Activated CD4-positive, alpha-beta T cell treated with anti-CD3 and anti-CD28 coated beads, Interleukin-2, amount 50 U/mL, for 4 hours (primary cell): ENCODE data around the gene SETD2.
A peak's percentile ranks its signal among the peaks of the same experiment; 100 is the strongest.
"Not testable (repeated sequence)": the region's sequence is repeated elsewhere in the genome, so short reads cannot be mapped to it uniquely, and the experiment has no call there.

ENCODE experiments used
- DNase-seq, 2 experiments: peaks; one replicate each; pipeline ENCODE4 v3.0.0-alpha.2; 2020

The SETD2 gene

DNA sequence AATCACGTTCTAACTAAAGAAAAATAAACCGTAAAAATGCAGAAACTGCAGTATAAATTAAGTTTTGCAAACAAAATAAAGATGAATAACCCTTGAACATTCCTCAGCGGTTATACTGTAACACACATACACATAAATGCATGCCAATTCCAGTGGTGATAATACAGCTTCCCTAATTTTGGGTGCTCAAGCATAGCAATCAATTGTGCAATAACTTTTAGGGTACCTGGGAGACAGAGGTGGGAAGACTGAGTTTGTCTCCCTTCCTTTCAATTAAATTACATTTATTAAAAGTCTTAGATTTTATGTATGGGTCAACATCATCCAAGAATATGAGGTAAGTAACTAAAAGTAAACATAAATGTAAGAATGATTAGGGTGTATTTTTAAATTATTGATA lies 71.8 kb downstream of the SETD2 start:
- DNase-seq: no peak

DNA sequence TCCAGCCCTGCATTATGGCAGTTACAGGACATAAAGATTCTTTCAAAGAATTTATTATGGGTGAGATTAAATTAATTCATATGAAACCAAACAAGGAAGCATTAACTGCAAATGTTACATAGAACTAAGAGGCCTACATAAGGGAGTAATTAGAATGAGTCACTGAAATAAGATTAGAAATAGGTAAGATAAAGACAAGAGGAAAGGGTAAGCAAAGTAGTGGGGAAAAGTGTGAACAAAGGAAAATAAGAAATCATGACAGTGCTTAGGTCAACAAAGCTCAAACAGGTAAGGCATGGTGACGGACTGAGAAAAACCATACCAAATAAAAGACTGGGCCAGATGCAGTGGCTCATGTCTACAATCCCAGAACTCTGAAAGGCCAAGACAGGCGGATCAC lies 74.3 kb downstream of the SETD2 start:
- no peak for DNase-seq

DNA sequence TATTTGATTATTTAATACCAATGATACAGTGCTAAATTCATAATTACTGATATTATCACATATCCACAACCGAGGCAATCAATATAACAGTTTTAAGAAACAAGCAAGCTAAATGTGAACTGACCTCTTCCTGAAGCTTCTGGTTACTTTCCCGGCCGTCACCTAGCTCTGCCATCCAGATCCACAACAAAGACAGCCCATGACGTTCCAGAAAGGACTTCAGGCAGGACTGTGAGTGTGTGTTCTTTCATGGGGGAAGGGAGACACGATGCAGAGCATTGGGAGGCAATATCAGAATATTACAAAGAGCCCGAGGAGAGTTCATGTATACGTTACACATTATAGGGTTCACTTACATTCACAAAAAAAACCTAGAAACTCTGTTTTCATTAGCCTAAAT lies 77.8 kb downstream of the SETD2 start:
- DNase-seq: no peak

DNA sequence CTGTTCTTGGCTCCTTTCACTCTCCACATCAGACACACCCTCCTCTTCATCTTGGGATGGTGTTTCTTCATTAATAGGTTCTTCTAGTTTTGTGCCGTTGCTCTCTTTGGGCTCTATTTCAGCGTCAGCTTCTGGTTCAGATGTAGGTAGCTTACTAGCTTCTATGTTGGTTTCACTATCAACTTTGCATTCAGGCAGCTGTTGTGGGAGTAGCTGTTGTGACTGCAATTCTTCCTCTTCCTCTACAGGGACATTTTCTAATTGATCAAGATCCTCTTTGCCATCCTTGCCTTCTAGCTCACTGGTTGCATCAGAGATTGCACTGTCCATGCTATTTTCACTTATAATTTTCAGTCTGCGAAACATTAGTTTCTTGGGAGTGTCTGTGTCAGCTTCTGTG lies 80.1 kb downstream of the SETD2 start:
- no peak for DNase-seq

DNA sequence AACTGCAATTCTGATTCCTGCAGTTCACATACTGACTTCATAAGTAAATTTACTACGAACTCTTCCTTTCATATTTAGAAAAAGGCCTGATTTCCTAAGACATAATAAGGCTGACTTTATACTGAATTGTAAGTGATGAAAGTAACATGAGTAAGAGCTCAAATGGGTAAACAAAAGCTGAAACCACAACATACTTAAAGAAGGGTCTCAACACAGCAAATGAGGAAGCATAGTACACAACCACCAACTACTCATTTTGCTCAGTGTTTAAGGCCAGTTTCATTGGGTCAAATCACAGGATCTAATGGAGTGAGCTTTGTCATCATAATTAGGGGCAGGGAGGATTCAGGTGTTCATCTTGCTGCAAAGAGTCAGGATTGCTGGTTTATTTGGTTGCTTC lies 81.4 kb downstream of the SETD2 start:
- DNase-seq: no peak

DNA sequence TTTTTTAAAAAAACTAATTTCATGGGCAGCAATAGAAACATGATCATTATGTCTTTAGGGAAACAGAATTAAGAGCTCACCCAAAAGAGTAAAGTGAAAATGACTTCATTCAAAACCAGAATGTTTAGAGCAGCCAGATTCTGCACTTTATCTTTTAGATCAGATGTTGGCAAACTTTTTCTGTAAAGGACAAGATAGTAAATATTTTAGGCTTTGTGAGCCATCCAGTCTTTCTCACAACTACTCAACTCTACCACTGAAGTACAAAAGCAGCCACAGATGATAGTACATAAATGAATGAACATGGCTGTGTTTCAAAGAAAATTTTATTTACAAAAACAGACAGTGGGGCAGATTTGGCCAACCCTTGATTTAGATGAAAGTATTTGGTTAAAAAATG lies 84.5 kb downstream of the SETD2 start:
- DNase-seq: no peak

DNA sequence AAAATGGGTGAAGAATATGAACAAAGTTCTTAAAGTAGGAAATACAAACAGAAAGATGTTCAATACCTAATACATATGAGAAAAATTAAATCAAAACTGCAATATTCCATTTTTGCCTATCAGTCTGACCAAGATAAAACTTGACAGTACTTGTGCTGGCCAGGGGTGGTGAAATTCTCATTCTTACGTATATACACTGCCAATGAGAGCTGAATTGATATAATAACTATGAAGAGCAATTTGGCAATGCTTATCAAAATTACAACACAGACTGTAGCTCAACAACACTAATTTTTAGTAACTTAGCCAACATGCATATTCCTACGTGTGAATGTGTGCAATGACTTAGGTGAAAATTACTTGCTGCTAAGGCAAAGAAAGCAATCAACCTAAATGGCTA lies 90.2 kb downstream of the SETD2 start:
- DNase-seq: no peak

DNA sequence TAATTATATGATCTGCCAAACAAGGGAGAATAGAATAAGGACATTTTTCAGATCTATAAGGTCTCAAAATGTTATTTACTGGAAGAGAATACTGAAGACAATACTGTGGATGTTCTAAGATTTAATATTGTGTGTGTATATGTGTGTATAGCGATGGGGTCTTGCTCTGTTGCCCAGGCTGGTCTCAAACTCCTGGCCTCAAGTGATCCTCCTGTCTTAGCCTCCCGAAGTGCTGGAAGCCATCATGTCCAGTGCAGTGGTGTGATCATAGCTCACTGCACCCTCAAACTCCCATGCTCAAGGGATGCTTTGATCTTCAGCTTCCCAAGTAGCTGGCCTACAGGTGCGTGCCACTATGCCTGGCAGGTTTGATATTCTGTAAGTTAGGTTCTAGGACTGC lies 93.1 kb downstream of the SETD2 start:
- DNase-seq: no peak

DNA sequence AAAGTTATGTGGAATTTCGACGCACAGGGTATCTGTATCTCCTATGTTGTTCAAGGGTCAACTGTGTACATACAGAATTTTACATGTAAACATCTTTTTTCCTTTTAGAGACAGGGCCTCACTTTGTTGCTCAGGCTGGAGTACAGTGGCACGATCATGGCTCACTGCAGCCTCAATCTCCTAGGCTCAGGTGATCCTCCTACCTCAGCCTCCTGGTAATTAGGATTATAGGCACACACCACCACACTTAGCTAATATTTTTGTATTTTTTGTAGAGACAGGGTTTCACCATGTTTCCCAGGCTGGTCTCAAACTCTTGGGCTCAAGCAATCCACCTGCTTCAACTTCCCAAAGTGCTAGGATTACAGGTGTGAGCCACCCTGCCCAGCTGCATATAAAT lies 97.7 kb downstream of the SETD2 start:
- not testable (repeated sequence) for DNase-seq

DNA sequence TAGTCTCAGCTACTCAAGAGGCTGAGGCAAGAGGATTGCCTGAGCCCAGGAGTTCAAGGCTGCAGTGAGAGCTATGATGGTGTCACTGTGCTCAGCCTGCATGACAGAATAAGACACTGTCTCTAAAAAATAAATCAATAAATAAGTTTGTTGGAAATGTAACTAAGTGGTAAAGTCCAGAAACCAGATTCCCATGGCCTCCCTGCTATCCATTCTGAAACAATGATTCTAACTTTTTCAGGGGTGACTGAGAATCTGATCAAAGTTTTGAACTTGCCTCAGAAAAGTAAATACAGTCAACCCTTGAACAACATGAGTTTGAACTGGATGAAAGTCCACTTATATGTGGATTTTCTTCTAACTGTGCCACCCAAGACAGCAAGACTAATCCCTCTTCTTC lies 98.2 kb downstream of the SETD2 start:
- no peak for DNase-seq

DNA sequence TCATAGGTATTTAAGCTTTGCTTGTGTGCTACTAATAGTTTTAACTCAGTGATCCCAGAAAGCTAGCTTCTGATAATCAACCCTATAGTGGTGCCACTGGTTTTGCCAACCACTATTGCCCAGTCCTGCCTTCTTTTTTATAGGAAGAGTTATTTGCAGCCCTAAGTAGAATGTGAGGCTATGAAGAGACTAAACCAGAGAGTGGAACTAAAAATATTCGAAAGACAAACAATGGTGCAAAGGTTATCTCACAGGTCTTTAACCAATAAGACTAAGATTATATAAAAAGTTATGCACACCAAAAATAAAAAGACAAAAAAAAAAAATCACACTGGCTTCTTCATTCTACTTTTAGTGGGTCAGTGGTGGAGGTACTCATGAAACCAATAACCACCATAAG lies 98.9 kb downstream of the SETD2 start:
- no peak for DNase-seq

DNA sequence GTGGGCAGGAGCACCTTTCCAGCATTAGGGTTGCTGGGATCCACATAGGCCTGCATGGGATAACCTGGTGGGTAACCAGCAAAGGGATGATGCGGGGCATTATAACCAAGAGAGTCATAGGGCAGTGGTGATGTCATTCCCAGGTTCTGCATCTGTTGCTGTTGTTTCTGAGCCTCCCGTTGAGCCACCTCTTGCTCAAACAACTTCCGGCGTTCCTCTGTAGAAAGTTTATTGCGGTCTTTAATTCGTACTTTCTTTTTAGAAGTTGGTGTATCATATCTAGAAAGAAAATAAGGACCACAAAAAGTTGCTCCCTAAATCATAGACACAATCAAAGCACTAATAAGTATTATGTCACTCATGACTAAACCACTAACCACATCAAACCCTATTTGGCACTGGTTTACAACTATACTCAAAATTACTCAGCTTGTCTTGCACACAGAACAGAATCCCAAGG lies 106.7 kb downstream of the SETD2 start:
- peak; percentile 41 to 44 for DNase-seq

DNA sequence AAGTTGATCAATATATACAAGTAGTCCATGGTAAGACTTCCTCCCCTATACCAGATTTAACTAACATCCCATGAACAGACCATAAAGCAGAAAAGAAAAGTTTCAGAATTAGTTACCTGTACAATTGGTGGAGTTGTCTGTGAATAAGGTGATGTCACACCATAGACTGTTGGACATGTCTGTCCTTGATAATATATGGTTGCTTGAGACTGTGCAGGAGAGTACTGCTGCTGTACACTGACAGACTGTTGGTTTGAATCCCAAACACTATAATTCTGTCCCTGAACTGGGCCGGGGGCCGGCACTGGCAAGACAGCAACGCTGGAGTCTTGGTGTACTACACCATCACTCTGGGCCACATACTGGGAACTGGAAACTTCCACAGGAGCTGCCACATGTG lies 107.2 kb downstream of the SETD2 start:
- DNase-seq: no peak

DNA sequence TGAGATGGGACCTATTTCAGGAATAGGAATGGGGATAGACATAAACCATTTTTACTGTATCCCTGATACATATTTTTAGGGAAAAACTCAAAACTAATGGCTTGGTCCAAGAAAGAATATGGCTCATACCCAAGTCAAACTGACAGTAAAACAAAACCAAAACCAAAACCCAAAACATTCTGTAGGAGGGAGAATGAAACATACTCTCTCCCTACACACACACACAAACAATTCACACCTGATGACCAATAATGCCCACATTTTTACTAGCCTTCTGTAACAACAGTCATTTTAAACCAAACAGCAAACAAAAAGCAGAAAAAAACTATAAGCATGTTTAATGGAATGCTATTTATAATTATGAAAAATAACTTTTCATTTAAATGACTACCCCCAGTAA lies 109.5 kb downstream of the SETD2 start:
- DNase-seq: no peak

DNA sequence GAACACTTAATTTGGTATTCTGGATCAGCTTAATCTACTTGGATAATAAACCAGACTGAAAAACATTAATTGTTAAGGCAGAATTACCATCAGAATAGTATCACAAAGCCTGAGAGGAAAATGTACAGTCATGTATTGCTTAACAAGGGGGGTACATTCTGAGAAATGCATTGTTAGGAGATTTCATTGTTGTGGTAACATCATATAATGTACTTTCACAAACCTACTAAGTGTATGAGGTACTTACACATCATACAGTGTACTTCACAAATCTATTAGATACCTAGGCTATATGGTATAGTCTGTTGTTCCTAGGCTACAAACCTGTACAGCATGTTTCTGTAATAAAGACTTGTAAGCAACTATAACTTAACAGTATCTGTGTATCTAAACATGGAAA lies 116.2 kb downstream of the SETD2 start:
- no peak for DNase-seq

DNA sequence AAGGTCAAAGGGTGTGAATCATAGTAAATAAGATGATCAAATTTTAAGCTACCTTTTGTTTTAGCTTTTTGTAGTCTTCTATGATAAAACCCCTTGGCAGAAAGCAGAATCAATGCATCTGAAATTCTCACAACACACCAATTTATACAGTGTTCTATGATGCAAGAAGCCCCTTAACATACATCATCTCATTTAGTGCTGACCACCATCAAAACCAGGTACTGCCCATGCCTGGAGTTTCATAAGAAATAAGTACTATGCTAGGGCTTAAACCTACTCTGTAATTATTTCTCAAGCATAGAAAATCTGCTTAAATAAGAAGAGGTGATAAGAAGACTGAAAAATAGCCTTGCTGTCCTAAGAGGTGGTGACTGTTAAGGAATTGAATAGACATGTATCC lies 116.8 kb downstream of the SETD2 start:
- no peak for DNase-seq

DNA sequence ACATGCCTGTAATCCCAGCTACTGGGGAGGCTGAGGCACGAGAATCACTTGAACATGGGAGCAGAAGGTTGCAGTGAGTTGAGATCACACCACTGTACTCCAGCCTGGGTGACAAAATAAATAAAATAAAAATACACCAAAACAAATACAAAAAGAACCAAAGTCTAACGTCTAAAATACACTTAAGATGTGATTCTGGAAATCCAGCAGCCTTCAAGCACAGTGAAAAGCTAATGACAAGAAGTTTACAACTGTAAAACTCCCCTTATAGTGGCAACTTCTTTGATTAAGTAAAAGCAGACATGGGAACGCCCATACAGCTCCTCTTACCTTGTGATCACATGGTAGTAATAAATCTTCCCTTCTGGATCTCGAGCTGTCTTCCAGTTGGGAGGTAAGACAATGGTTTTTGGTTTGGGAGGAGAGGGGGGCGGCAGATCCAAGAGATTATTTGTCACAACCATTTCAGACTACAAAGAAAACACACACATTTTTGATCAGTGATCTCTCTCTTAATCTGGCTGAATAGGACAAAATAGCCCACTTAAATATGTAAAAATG lies 121.6 kb downstream of the SETD2 start:
- DNase-seq: no peak

DNA sequence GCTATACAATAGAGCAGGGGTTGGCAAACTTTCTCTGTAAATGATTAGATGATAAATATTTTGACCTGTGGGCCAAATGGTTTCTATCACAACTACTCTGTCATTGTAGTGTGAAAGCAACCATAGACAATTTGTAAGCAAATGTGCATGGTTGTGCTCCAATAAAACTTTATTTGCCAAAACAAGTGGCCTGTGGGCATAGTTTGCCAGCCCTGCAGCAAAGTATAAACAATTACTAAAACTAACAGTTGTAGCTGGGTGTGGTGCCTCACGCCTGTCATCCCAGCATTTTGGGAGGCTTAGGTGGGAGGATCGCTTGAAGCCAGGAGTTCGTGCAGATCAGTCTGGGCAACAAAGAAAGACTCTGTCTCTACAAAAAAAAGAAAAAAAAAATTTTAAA lies 122.8 kb downstream of the SETD2 start:
- no peak for DNase-seq

DNA sequence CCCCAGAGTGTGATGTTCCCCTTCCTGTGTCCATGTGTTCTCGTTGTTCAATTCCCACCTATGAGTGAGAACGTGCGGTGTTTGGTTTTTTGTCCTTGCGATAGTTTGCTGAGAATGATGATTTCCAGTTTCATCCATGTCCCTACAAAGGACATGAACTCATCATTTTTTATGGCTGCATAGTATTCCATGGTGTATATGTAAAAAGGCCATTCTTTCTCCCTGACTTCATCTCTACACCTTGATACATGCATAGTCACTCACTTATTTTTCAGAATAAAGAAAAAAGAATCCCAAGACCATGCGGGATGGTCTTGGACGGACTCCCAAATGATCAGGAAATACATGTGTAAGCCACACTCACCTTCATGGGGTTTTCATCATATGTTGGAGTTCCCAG lies 126.6 kb downstream of the SETD2 start:
- DNase-seq: not testable (repeated sequence)

DNA sequence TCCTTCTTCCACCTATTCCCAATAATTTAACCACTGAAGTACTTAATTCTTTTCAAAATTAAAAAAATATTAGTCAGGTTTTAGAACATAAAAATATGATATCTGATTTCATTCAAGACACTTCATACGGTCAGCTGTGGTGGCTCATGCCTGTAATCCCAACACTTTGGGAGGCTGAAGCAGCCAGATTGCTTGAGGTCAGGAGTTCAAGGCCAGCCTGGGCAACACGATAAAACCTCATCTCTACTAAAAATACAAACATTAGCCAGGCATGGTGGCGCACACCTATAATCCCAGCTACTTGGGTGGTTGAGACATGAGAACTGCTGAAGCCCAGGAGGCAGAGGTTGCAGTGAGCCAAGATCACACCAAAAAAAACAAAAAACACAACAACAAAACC lies 127.8 kb downstream of the SETD2 start:
- DNase-seq: no peak

DNA sequence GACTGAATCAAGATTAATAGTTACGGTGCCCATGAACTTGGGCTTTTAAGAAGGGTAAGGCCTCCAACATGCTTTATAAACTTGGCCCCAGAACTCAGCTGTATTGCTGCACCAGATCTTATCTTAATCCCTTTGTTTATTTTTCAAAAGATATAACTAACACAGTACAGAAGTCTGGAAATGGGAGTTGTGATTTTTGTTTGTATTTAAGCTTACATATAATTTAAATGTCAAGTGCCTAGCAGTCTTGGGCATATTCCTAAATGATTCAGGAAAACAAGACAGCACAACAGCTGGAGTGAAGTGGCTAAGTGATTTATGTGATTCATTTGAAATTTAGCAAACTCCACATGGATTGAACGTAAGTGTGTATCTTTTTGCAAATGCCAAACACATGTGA lies 128.3 kb downstream of the SETD2 start:
- DNase-seq: no peak

DNA sequence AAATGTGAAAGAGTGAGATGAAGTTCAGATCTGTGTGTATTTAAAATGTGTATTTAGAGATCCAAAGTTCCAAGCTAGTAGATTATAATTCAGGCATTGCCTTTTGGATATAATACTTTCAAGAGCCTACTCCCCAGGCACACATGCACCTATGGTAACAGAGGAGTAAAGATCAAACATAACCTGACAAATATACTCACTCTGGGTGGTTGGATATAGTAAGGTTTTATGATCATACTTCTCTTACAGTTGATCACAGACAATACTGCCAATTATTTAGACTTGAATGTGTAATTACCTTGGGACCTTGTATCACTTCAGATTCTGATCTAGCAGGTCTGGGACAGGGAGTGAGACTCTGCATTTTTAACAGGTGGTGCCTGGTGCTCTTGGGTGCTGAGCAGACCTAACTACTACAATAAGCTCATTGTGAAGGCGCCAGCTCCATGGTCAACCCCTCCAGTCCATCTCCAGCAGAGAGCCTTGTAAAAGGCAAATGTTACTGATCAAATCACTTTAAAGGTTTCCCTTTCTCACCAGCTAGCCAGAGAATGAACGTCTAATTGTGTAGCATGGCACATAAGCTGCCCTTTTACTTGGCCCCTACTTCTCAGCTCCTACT lies 128.9 kb downstream of the SETD2 start:
- DNase-seq: no peak

DNA sequence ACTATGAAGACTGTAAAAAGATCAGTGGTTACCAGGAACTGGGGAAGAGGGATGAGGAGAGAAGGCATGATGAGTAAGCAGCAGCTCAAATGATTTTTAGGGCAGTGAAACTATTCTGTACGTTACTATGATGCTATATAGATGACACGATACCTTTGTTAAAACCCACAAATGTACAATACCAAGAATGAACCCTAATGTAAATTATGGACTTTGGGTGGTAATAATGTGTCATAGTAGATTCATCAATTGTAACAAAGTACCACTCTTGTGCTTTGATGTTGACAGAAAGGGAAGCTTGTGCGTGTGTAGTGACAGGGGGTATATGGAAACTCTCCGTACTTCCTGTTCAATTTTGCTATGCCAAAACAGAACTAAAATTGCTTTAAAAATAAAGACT lies 132.9 kb downstream of the SETD2 start:
- DNase-seq: not testable (repeated sequence)

DNA sequence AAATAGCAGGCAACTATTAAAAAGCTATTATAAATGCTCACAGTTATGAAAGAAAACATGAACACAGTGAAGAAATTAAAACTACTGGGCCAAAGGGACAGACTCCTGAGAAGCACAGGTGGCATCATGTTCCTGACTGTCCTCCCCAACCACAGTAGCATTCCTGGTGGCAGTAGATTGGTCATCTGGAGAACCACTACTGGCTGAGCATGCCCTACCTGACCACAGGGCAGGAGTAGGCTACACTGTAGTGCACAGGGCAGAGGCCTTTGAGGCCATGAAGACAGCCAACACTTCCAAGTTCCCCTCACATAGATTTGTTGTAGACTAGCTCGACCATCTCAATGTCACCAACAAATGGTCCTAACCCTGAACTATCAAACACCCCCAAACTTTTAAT lies 135.2 kb downstream of the SETD2 start:
- no peak for DNase-seq

DNA sequence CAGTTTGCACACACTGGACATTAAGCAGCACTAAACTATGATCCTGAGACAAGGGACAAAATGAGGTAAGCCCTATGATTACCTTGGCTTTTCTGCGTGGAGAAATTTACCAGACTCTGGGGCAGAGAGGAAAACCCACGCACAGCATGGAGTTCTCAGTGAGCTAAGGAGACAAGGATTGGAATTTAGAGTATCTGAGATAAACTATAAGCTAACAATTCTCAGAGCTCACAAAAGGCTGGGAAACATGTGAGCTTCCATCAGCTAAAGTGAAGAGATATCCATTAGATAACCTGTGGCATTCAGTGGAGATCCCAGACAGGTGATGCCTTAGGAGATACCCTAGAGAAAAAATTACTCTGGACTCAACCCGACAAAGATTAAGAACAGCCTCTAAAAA lies 135.8 kb downstream of the SETD2 start:
- no peak for DNase-seq
